ENCODE results near the gene ZNF474.

ZNF474 gene

DNA sequence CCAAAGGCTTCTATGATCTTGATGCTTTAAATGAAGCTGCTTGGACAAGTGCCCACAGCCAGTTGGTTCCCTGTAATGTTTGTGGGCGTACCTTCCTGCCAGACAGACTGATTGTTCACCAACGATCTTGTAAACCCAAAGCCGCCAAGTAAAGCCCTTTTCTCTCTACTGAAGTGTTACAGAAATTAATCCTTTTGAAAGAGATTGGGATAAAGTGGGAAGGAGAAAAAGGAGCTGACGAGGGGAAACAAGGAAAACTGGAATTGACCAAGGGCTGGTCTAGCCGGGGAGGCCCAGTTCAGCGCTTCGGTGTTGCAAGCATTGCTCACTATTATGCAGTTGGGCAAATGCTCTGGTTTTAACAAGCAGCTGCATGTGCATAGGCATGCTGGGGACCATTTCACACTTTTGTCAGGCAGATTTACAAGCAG is 53.2 kb downstream of the ZNF474 start:
- Histone ChIP-seq H3K27me3 (no peaks in the 10 kb centered on the region), H3K27ac (peak overlapping the region; percentile 57 to 69), H3K4me1 (peaks cover 0 to 35% (median 26%) of the 10 kb centered on the region in 4 donors), H3K36me3 (no peaks in the 10 kb centered on the region), H3K9me3 (no peaks in the 10 kb centered on the region), H3K4me3 (no peak overlapping the region)
- intact Hi-C loops (cut with DNase I; ENCODE audit: low total_unique reads) = no loop called here
- TF ChIP-seq, protein P1, sequence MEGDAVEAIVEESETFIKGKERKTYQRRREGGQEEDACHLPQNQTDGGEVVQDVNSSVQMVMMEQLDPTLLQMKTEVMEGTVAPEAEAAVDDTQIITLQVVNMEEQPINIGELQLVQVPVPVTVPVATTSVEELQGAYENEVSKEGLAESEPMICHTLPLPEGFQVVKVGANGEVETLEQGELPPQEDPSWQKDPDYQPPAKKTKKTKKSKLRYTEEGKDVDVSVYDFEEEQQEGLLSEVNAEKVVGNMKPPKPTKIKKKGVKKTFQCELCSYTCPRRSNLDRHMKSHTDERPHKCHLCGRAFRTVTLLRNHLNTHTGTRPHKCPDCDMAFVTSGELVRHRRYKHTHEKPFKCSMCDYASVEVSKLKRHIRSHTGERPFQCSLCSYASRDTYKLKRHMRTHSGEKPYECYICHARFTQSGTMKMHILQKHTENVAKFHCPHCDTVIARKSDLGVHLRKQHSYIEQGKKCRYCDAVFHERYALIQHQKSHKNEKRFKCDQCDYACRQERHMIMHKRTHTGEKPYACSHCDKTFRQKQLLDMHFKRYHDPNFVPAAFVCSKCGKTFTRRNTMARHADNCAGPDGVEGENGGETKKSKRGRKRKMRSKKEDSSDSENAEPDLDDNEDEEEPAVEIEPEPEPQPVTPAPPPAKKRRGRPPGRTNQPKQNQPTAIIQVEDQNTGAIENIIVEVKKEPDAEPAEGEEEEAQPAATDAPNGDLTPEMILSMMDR (IDR thresholded peaks at IDR 0.05) = no peak
- DNase-seq = peak in 1 of 2 donors; percentile 61

DNA sequence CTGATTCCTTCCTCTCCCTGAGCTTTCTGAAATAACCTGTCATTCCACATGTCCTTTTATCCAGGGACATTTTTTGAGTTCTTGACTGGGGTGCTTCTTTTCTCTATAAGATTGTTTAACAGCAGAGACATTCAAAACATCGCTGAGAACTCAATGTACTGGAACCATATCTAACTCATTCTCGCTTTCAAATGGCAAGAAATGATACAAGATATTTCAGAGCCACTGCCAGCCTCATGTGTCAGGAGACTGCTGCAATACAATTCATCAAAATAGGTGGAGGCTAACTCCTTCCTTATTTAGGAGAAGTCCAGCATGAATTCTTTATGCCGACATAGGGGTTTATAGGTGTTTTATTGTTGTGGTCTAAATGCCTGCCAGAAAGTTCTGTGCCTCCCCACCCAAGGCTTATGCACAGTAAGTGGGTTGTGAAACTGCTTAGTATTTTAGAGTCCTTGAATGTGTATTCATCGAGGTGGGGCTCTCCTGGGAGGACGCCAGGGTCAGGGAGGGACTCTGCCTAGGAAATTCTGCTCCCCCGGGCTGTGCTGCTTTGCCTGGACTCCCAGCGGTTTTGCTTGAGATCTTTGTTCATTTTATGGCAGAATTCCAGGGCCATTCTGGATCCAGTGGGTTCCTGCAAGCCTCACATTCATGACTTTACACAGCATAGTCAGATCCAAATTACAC is 53.9 kb downstream of the ZNF474 start:
- H3K36me3 ChIP-seq = no peaks in the 10 kb centered on the region
- TF ChIP-seq, protein P1 (IDR thresholded peaks at IDR 0.05) = no peak
- intact Hi-C loops (cut with DNase I; ENCODE audit: low total_unique reads) = no loop called here
- peak overlapping the region; percentile 57 to 69 for H3K27ac ChIP-seq
- no peak overlapping the region for H3K4me3 ChIP-seq
- no peaks in the 10 kb centered on the region for H3K9me3 ChIP-seq
- H3K27me3 ChIP-seq = no peaks in the 10 kb centered on the region
- peaks cover 0 to 35% (median 26%) of the 10 kb centered on the region in 4 donors for H3K4me1 ChIP-seq
- peak; percentile 58 to 81 for DNase-seq

DNA sequence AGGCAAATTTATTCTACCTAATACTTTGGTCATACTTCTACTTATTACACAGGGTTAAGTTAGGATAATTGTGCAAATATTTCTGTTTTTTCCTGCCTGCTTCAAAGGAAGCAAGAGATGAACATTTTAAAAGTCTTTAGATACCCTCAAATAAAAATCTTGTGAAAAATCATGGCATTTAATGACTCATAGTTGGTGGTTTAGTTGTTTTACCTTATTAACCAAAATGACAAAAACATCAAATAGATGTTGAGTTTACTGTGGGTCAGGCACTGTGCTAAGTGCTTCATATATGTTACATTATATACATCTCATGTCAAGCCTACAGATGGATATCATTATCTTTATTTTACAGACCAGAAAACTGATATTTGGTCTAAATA is 54.4 kb downstream of the ZNF474 start:
- H3K4me3 ChIP-seq = no peak overlapping the region
- no peaks in the 10 kb centered on the region for H3K9me3 ChIP-seq
- TF ChIP-seq, protein P1 (IDR thresholded peaks at IDR 0.05) = no peak
- H3K4me1 ChIP-seq = peaks cover 0 to 35% (median 26%) of the 10 kb centered on the region in 4 donors
- no peaks in the 10 kb centered on the region for H3K36me3 ChIP-seq
- no peaks in the 10 kb centered on the region for H3K27me3 ChIP-seq
- peak overlapping the region; percentile 57 to 69 for H3K27ac ChIP-seq
- intact Hi-C loops (cut with DNase I; ENCODE audit: low total_unique reads) = no loop called here
- DNase-seq = no peak

DNA sequence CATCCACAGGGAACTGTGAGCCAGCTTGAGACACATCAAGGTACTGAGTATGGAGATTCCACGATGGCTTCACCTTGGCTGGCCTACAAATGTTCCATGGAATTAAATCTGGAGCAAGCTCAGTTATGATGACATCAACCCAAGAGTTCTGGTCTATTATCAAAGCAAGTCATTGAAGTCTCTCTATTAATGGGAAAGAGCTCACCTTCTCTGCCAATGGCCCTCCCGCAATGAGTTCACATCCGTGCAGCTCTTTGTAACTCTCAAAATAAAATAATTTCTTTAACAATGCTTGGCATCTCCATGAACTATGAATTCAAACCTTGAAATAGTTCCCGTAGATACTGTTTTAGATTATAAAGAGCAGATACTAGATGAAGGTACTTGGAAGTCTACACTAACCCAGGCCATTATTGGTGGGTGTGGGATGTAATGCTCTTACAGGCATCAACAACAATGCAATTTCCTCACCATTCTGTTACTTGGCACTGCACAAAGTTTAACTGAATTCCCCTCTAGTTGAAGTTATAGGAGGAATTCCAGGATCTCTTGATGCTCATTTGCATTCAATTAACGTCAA is 55.4 kb downstream of the ZNF474 start:
- peaks cover 0 to 35% (median 26%) of the 10 kb centered on the region in 4 donors for H3K4me1 ChIP-seq
- intact Hi-C loops (cut with DNase I; ENCODE audit: low total_unique reads) = no loop called here
- no peak overlapping the region for H3K27ac ChIP-seq
- no peaks in the 10 kb centered on the region for H3K36me3 ChIP-seq
- TF ChIP-seq, protein P1 (IDR thresholded peaks at IDR 0.05) = no peak
- H3K9me3 ChIP-seq = no peaks in the 10 kb centered on the region
- H3K4me3 ChIP-seq = no peak overlapping the region
- no peak for DNase-seq
- H3K27me3 ChIP-seq = no peaks in the 10 kb centered on the region

DNA sequence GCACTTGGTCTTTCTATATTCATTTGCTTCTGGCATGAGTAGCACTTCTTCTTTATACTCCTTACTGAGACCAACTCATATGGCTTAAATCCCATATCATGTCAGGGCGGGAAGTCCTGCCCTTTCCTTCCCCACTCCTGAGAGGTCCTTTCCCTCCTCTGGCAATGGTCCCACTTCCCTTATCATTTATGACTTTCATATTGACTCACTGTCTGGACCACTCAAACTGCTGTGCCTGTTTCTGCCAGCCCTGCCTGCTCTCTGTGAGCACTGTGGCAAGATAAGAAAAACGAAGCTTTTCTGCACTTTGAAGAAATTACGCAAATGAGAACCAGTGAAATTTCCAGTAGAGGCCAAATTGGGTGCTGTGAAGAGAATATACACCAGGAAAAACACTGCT is 58.1 kb downstream of the ZNF474 start:
- intact Hi-C loops (cut with DNase I; ENCODE audit: low total_unique reads) = no loop called here
- no peak for DNase-seq
- TF ChIP-seq, protein P1 (IDR thresholded peaks at IDR 0.05) = no peak
- Histone ChIP-seq H3K4me1 (peaks cover 0 to 21% (median 17%) of the 10 kb centered on the region in 4 donors), H3K9me3 (no peaks in the 10 kb centered on the region), H3K27me3 (no peaks in the 10 kb centered on the region), H3K27ac (no peak overlapping the region), H3K4me3 (no peak overlapping the region), H3K36me3 (no peaks in the 10 kb centered on the region)
